DOHH2 (cell line): ENCODE results near the gene ACOT12.
"Not testable (repeated sequence)": the region's sequence is repeated elsewhere in the genome, so short reads cannot be mapped to it uniquely, and the experiment has no call there.

Source experiments
- H3F3A ChIP-seq: fragments of 200-600 bp; sonication (generic), shearing (Covaris generic); 2 replicates; pipeline ENCODE4 v1.6.0; 2016; ENCODE audit warnings: antibody characterized with exemption, mild to moderate bottlenecking; ENCODE audit not compliant: control insufficient read depth, insufficient read depth
- H3K27ac ChIP-seq: fragments of 200-600 bp; sonication (generic); 2 replicates; pipeline ENCODE4 v1.5.1; 2014; ENCODE audit warnings: low read depth, mild to moderate bottlenecking, low read length, moderate library complexity
- H3K27me3 ChIP-seq: fragments of 200-600 bp; sonication (generic); 2 replicates; pipeline ENCODE4 v1.6.1; 2014; ENCODE audit warnings: mild to moderate bottlenecking, low read length, mixed read lengths; ENCODE audit not compliant: control insufficient read depth
- H3K36me3 ChIP-seq: fragments of 200-600 bp; sonication (generic); 2 replicates; pipeline ENCODE4 v1.6.1; 2014; ENCODE audit warnings: mild to moderate bottlenecking, low read length, moderate library complexity, mixed read lengths; ENCODE audit not compliant: control insufficient read depth
- H3K4me1 ChIP-seq: fragments of 200-600 bp; sonication (generic); 2 replicates; pipeline ENCODE4 v1.6.1; 2014; ENCODE audit warnings: mild to moderate bottlenecking, low read length, mixed read lengths; ENCODE audit not compliant: control insufficient read depth
- H3K4me2 ChIP-seq: fragments of 200-600 bp; sonication (generic); 2 replicates; pipeline ENCODE4 v1.6.0; 2014; ENCODE audit warnings: mild to moderate bottlenecking, low read length, moderate library complexity
- H3K4me3 ChIP-seq: fragments of 200-600 bp; sonication (generic); 2 replicates; pipeline ENCODE4 v1.5.1; 2014; ENCODE audit warnings: mild to moderate bottlenecking, low read length, mixed read lengths
- H3K79me2 ChIP-seq: fragments of 200-600 bp; sonication (generic); 2 replicates; pipeline ENCODE4 v1.6.1; 2014; ENCODE audit warnings: mild to moderate bottlenecking, low read length, mixed read lengths; ENCODE audit not compliant: control insufficient read depth
- H3K9me2 ChIP-seq: fragments of 200-600 bp; sonication (generic); replicated peaks from 2 replicates; pipeline ENCODE4 v1.6.1; 2014; ENCODE audit warnings: mild to moderate bottlenecking, low read length, mixed read lengths; ENCODE audit not compliant: control insufficient read depth
- H3K9me3 ChIP-seq: fragments of 200-600 bp; sonication (generic); 2 replicates; pipeline ENCODE4 v1.6.1; 2014; ENCODE audit warnings: antibody characterized with exemption, low read length, mixed read lengths; ENCODE audit not compliant: control insufficient read depth, insufficient read depth
- H4K20me1 ChIP-seq: fragments of 200-600 bp; sonication (generic); 2 replicates; pipeline ENCODE4 v1.6.0; 2014; ENCODE audit warnings: low read depth, mild to moderate bottlenecking, antibody characterized with exemption, low read length, moderate library complexity; ENCODE audit not compliant: control insufficient read depth, insufficient read depth
- CTCF ChIP-seq: fragments of 200-600 bp; sonication (generic); IDR thresholded peaks from one replicate; pipeline ENCODE4 v1.5.1; 2014; ENCODE audit warnings: antibody characterized with exemption, mild to moderate bottlenecking, low read depth, low read length; ENCODE audit not compliant: poor library complexity, severe bottlenecking
- EZH2phosphoT487 ChIP-seq: fragments of 200-600 bp; sonication (generic); IDR thresholded peaks from 2 replicates; pipeline ENCODE4 v1.6.1; 2017; ENCODE audit warnings: borderline replicate concordance, mild to moderate bottlenecking, antibody characterized with exemption, low read length, moderate library complexity, mixed read lengths

The ACOT12 gene

GRCh38 chr5:81408496-81408895 lies 14.6 kb upstream of the ACOT12 start:
- no peaks in the 10 kb centered on the region; the same call in 1 of the 2 replicates for H3F3A ChIP-seq
- no peaks in the 10 kb centered on the region for H3K9me3 ChIP-seq
- H3K4me2 ChIP-seq, result no peak overlapping the region
- TF ChIP-seq EZH2phosphoT487 (no peak), CTCF (no peak)
- no peaks in the 10 kb centered on the region for H4K20me1 ChIP-seq
- H3K27ac ChIP-seq, result no peak overlapping the region
- H3K4me3 ChIP-seq, result no peak overlapping the region
- H3K4me1 ChIP-seq, result no peaks in the 10 kb centered on the region
- H3K9me2 ChIP-seq, result no peaks in the 10 kb centered on the region
- no peaks in the 10 kb centered on the region for H3K79me2 ChIP-seq
- H3K36me3 ChIP-seq, result no peaks in the 10 kb centered on the region
- H3K27me3 ChIP-seq, result no peaks in the 10 kb centered on the region

- not testable (repeated sequence) for H4K20me1 ChIP-seq, H3K9me2 ChIP-seq, H3K27me3 ChIP-seq, H3K36me3 ChIP-seq, H3K79me2 ChIP-seq, H3K4me3 ChIP-seq, H3K9me3 ChIP-seq, H3K27ac ChIP-seq, H3F3A ChIP-seq, H3K4me1 ChIP-seq, H3K4me2 ChIP-seq
Measured at GRCh38 chr5:81407811-81408210, 13.9 kb upstream of the ACOT12 start.

- H3K27me3 ChIP-seq, result peaks cover 4% of the 10 kb centered on the region; the same call in 1 of the 2 replicates
- no peak overlapping the region for H3K4me3 ChIP-seq
- no peaks in the 10 kb centered on the region for H3K4me1 ChIP-seq
- no peaks in the 10 kb centered on the region for H3K9me3 ChIP-seq
- no peaks in the 10 kb centered on the region for H3K9me2 ChIP-seq
- no peaks in the 10 kb centered on the region for H3F3A ChIP-seq
- no peak overlapping the region for H3K4me2 ChIP-seq
- no peaks in the 10 kb centered on the region for H3K79me2 ChIP-seq
- H4K20me1 ChIP-seq, result no peaks in the 10 kb centered on the region
- no peak overlapping the region for H3K27ac ChIP-seq
- TF ChIP-seq EZH2phosphoT487 (no peak), CTCF (no peak)
- no peaks in the 10 kb centered on the region for H3K36me3 ChIP-seq
Measured at GRCh38 chr5:81405126-81405891, 11.4 kb upstream of the ACOT12 start.

GRCh38 chr5:81402192-81402930 lies 8.4 kb upstream of the ACOT12 start:
- Histone ChIP-seq H3K9me2 (no peaks in the 10 kb centered on the region), H3K79me2 (no peaks in the 10 kb centered on the region), H3K27ac (no peak overlapping the region), H3K4me1 (no peaks in the 10 kb centered on the region), H3K4me3 (no peak overlapping the region), H3K27me3 (peaks cover 4% of the 10 kb centered on the region; the same call in 1 of the 2 replicates), H3F3A (no peaks in the 10 kb centered on the region), H3K4me2 (no peak overlapping the region), H3K9me3 (no peaks in the 10 kb centered on the region), H3K36me3 (no peaks in the 10 kb centered on the region), H4K20me1 (no peaks in the 10 kb centered on the region)
- no peak for TF ChIP-seq EZH2phosphoT487
- TF ChIP-seq CTCF, result no peak
